GF-D8 (cell line): ENCODE results near the gene SHISAL2B.
"Not testable (repeated sequence)": the region's sequence is repeated elsewhere in the genome, so short reads cannot be mapped to it uniquely, and the experiment has no call there.

Experiments
- DNase-seq: peaks from one replicate; lab custom pipeline; 2025; lab: John Stamatoyannopoulos, UW

SHISAL2B gene

DNA sequence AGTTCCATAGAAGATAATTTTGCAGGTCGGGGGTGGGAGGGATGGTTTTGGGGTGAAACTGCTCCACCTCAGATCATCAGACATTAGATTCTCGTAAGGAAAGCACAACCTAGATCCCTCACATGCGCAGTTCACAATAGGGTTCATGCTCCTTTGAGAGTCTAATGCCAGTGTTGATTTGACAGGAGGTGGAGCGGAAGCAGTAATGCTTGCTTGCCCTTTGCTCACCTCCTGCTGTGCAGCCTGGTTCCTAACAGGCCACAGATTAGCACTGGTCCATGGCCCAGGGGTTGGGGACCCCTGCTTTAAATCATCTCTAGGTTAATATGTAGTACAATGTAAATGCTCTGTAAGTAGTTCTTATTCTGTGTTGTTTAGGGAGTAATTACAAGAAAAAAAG is 10.5 kb downstream of the SHISAL2B start:
- DNase-seq: no peak

DNA sequence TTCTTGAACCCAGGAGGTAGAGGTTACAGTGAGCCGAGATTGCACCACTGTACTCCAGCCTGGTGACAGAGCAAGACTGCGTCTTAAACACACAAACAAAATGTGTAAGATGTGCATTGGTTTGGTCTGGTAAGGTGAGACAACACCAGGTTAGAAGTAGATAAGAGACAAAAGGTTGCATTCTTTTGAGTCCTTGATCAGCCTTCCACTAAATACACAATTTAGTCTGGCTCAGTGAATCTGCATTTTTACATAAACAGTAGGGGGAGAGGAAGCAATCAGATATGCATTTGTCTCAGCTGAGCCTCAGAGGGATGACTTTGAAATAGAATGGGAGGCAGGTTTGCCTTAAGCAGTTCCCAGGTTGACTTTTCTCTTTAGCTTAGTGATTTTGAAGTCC is 15.8 kb downstream of the SHISAL2B start:
- not testable (repeated sequence) for DNase-seq

GRCh38 chr5:64707191-64707590 is 16.9 kb downstream of the SHISAL2B start:
- no peak for DNase-seq

- not testable (repeated sequence) for DNase-seq
Measured at GRCh38 chr5:64714495-64714894, 24.2 kb downstream of the SHISAL2B start.

- DNase-seq: no peak
Measured at GRCh38 chr5:64722588-64722987, 32.3 kb downstream of the SHISAL2B start.

DNA sequence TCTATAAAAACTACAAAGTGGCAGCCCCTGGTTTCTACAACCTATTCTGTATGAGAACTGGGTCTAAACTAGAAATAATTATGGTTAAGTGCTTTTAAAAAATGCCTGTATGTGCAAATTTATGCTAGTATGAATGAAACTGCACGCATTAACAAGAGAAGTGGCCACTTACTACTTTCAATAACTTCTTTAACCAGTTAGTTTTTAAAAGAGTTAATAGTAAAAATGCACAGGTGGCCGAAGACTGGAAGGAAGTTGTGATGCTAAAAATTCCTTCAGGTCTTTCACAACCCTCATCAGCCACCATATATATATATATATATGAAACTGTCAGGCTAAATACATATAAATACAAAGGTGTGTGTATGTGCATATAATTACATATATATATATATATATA is 36.8 kb downstream of the SHISAL2B start:
- no peak for DNase-seq

- no peak for DNase-seq
Measured at GRCh38 chr5:64742411-64742810, 52.1 kb downstream of the SHISAL2B start.

GRCh38 chr5:64742821-64743220 is 52.5 kb downstream of the SHISAL2B start:
- no peak for DNase-seq

DNA sequence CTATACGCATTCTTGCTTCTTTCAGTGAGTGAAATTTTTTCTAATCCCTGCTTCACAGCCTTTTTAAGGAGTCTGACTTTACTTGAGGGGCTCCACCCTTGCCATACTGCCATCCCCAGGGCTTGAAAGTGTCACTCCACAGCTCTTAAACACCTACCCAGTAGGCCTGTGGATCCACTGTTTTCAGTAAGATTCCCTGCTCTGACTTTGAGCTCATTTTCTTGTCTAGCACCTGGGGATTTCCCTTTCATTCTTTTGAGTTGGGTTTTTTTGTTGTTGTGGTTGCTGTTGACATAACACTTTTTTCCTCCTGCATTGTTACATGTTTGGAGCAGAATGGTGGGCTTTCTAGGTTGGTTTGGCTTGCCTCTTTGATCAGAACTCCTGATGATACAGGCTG is 54.6 kb downstream of the SHISAL2B start:
- no peak for DNase-seq

GRCh38 chr5:64746446-64746845 is 56.1 kb downstream of the SHISAL2B start:
- DNase-seq: no peak

DNA sequence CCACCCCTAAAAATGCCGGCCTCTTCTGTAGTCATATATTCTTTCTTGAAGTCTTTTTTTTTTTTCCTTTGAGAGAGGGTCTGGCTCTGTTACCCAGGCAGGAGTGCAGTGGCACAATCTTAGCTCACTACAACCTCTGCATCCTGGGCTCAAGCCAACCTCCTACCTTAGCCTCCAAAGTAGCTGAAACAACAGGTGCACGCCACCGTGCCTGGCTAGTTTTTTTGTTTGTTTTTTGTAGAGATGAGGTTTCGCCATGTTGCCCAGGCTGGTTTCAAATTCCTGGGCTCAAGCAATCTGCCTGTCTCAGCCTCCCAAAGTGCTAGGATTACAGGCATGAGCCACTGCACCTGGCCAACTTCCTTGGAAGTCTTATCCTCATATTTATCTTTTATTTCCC is 59.1 kb downstream of the SHISAL2B start:
- no peak for DNase-seq

DNA sequence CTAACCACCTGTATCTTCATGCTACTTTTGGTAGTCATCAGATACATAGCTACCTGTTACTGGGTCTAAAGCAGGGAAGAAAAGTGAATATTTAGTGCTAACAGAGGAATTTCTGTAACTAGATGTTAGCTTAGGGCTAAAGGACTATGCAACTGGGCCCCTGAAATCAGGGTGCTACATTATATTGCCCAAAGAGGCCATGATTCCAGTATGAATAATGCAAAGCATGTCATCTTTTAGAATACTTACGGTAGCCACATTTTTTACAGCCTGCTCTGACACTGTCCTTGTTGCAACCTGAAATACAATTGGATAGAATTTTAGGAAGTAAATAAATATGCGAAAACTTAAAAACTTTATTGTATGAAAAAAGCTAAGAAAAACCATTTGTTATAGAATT is 63.8 kb downstream of the SHISAL2B start:
- no peak for DNase-seq

- DNase-seq: no peak
Measured at GRCh38 chr5:64758901-64759300, 68.6 kb downstream of the SHISAL2B start.

GRCh38 chr5:64759960-64760660 is 69.8 kb downstream of the SHISAL2B start:
- no peak for DNase-seq

- no peak for DNase-seq
Measured at GRCh38 chr5:64763948-64764503, 73.7 kb downstream of the SHISAL2B start.

DNA sequence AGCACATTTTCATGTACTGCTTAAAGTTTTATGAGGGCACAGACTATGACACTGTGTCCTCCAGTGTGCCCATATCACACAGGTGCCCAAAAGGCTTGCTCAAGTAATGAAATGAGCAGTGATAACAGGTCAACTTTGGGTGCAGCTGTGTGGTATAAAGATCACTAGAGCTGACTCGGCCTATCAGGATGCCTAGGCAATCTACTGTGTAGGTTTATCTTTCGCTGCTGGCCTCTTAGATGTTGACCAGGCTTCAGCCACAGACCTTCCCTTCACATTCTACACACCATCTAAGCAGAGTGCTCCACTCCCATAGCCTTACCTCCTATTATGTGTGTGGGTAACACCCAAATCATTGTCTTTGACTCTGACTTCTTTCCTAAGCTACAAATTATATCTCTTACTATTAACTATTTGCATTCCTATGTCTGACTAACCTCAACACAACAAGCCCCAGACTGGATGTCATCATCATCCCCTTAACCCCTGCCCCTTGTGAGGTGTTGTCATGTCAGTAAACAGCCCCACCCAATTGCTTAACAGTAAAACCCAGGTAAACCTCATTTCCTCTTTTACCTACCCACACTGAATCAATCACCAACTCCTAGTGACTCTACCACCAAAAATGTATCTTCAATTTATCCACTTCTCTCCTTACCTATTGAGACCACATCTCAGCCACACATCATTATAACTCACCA is 75.7 kb downstream of the SHISAL2B start:
- DNase-seq: no peak

GRCh38 chr5:64766941-64767340 is 76.6 kb downstream of the SHISAL2B start:
- peak; percentile 2 for DNase-seq
